GM12892 (cell line): Measurements from ENCODE around the gene RPL15.
"Not testable (repeated sequence)": the region's sequence is repeated elsewhere in the genome, so short reads cannot be mapped to it uniquely, and the experiment has no call there.

Source experiments
- POLR2A ChIP-seq: IDR thresholded peaks from 2 replicates; pipeline ENCODE4 v1.6.1; 2011; ENCODE audit warnings: low read depth, low read length, control low read depth
- POLR2AphosphoS5 ChIP-seq: IDR thresholded peaks from 2 replicates; pipeline ENCODE4 v1.6.1; 2011; ENCODE audit warnings: low read depth, low read length, control low read depth

DNA sequence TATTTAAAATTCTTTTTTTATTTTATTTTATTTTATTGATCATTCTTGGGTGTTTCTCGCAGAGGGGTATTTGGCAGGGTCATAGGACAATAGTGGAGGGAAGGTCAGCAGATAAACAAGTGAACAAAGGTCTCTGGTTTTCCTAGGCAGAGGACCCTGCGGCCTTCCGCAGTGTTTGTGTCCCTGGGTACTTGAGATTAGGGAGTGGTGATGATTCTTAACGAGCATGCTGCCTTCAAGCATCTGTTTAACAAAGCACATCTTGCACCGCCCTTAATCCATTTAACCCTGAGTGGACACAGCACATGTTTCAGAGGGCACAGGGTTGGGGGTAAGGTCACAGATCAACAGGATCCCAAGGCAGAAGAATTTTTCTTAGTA is 46.3 kb upstream of the RPL15 start:
- not testable (repeated sequence) for TF ChIP-seq POLR2AphosphoS5, POLR2A
